PFSK-1 (cell line): ENCODE results near the gene CDHR2.

Source experiments
- FOXP2 ChIP-seq: optimal IDR thresholded peaks from 2 replicates; pipeline ENCODE3; 2011; ENCODE audit warnings: borderline replicate concordance, control low read depth, inconsistent platforms; ENCODE audit not compliant: insufficient read depth; ENCODE audit errors: extremely low read length, extremely low read depth
- POLR2AphosphoS5 ChIP-seq: IDR thresholded peaks from 2 replicates; pipeline ENCODE4 v1.6.1; 2012; ENCODE audit warnings: low read depth, mild to moderate bottlenecking, control low read depth, low read length, moderate library complexity
- REST ChIP-seq, 2 experiments: IDR thresholded peaks; 2 replicates each; pipeline versions ENCODE4 v1.6.1 to v1.8.0; 2011 to 2012; ENCODE audit warnings: low read depth in 2 of 2, low read length in 2 of 2, control low read depth in 1 of 2, inconsistent platforms in 1 of 2, mild to moderate bottlenecking in 1 of 2, moderate library complexity in 1 of 2; ENCODE audit not compliant: insufficient read depth in 1 of 2
- SIN3A ChIP-seq: IDR thresholded peaks from 2 replicates; pipeline ENCODE4 v1.6.1; 2012; ENCODE audit warnings: mild to moderate bottlenecking, low read length, moderate library complexity, borderline replicate concordance; ENCODE audit not compliant: insufficient read depth
- TAF1 ChIP-seq: IDR thresholded peaks from 2 replicates; pipeline ENCODE4 v1.6.1; 2012; ENCODE audit warnings: low read length, control low read depth, borderline replicate concordance; ENCODE audit not compliant: insufficient read depth

CDHR2 gene

GRCh38 chr5:176542135-176542595 is 7.0 kb upstream of the CDHR2 start:
- TF ChIP-seq TAF1 (peak; percentile 48; the same call in 1 of the 2 replicates), SIN3A (no peak), FOXP2 (no peak), POLR2AphosphoS5 (peak; percentile 34; the same call in 1 of the 2 replicates)

GRCh38 chr5:176542596-176543427 is 6.3 kb upstream of the CDHR2 start:
- no peak for TF ChIP-seq REST (IDR thresholded peaks at IDR 0.05; ENCODE audit: insufficient read depth in 1 of 2, low read depth in 2 of 2, low read length in 2 of 2)

GRCh38 chr5:176543428-176544182 is 5.5 kb upstream of the CDHR2 start:
- TF ChIP-seq FOXP2 (no peak), POLR2AphosphoS5 (peak; percentile 68), TAF1 (peak; percentile 63; the same call in 1 of the 2 replicates), SIN3A (no peak; the same call in 1 of the 2 replicates), REST (IDR thresholded peaks at IDR 0.05; ENCODE audit: insufficient read depth in 1 of 2, low read depth in 2 of 2, low read length in 2 of 2) (0 out of 4 replicates have a peak, but pooled peaks of 1 of the 2 experiments have one; percentile 6)

GRCh38 chr5:176545388-176545736 is 3.8 kb upstream of the CDHR2 start:
- TF ChIP-seq FOXP2 (no peak), SIN3A (no peak), TAF1 (no peak), REST (IDR thresholded peaks at IDR 0.05; ENCODE audit: insufficient read depth in 1 of 2, low read depth in 2 of 2, low read length in 2 of 2) (no peak), POLR2AphosphoS5 (no peak)

- no peak for TF ChIP-seq REST (IDR thresholded peaks at IDR 0.05; ENCODE audit: insufficient read depth in 1 of 2, low read depth in 2 of 2, low read length in 2 of 2)
- TF ChIP-seq TAF1, result no peak
- no peak for TF ChIP-seq FOXP2
- TF ChIP-seq SIN3A, result no peak
- no peak for TF ChIP-seq POLR2AphosphoS5
Measured at GRCh38 chr5:176545737-176546509, 3.2 kb upstream of the CDHR2 start.
